D341Med (cell line): ENCODE measurements around the gene SP6.

Source experiments
- DNase-seq: peaks from one replicate; pipeline ENCODE4 v3.0.0; 2012; ENCODE audit warnings: low spot score

The SP6 gene

DNA sequence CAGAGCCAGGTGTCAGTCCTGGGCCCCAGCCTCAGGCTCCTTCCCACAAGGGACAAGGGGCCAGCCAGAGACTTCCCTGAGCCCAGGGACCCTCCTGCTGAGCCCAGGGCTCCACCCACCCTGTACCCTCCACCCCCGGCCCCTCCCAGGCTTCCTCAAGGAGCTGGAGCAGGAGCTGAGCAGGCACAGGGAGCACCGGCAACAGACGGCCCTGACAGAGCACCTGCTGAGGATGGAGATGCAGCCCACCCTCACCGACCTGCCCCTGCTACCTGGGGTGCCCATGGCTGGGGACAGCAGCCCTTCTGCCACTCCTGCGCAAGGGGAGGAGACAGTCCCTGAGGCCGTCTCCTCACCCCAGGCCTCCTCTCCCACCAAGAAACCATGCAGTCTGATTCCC, 14.4 kb downstream of the SP6 start:
- DNase-seq: no peak

DNA sequence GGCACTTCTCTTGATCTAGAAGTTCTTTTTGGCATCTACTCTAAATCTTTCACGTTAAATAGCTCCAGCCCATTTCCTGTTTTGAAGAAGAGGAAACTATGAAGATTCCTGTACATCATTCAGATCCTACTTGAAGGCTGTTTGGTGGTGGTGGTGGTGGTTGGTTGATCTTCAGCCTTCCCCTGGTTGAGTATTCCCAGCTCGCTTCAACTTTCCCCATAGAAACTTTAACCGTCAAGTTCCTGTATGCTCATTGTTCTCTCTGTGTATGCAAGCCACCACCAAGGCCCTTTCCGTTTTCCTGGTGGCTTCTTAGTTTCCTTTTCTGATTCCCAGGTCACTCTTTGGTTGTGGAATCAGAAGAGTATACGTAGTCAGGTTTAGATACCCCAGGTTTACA, 16.2 kb downstream of the SP6 start:
- DNase-seq: no peak

DNA sequence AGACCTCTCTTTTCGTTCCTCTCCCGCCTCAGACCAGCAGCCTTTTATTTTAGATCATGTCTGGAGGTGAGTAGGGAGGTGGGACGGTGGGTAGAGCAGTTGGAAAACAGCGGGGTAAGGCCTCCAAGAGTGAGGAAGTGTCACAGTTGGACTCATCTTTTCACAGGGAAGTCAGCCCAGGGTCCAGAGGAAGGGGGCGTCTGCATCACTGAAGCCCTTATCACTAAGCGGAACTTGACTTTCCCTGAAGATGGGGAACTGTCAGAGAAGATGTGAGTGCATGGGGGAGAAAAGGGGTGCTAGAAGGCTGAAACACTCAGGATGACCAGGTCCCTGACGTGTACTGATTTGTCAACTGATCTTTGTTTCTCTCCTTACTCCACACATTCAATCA, 19.0 kb downstream of the SP6 start:
- no peak for DNase-seq

DNA sequence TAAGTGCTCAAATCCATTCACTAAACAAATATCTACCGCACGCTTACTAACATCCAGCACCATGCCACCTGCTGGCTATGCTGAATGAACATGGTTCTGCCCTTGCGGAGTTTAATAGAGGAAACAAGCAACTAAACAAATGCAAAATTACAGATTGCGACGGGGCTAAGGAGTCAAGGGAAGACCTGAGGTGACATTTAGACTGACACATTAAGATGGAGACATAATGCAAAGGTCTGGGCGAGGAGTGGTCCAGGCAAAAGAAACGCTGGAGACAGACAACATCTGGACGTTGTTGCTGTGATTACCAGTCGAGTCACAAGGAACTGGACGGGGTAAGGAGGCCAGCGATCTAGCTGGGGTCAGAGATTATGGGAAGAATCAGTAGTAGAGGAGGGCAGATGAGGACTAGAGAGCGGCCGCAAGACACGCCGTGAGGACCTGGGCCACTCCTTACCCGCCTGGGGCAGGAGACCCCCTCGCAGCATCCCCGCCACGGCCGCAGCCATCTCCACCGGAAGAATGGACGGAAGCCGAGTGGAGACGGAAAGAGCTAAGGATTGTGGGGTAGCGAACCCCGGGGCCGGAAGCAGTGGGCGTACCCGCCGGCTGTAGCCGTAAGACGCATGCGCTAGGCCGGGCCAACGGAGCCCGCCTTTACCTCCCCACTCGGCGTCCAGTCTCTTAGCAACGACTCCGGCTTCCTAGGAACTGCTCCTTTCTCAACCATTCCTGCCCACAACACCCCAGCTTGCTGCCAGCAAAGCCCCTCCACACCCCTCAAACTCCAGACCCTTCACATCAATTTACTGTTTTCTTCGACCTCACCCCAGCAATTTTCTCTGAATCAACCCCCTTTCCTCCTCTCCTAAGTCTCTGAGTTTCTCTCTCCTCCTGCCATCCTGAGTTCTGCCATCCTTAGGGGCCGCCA, 19.7 kb downstream of the SP6 start, which contains the start of the genes LRRC46 and MRPL10:
Gene LRRC46, plus strand, starts transcription at position 668 of the 931 bp plus-strand sequence. CDS start 320 bp downstream, outside the sequence.
Gene MRPL10, minus strand, starts transcription at position 539 of the 931 bp plus-strand sequence. Its CDS starts 30 bp downstream, at position 509.
- peak; percentile 100 for DNase-seq

DNA sequence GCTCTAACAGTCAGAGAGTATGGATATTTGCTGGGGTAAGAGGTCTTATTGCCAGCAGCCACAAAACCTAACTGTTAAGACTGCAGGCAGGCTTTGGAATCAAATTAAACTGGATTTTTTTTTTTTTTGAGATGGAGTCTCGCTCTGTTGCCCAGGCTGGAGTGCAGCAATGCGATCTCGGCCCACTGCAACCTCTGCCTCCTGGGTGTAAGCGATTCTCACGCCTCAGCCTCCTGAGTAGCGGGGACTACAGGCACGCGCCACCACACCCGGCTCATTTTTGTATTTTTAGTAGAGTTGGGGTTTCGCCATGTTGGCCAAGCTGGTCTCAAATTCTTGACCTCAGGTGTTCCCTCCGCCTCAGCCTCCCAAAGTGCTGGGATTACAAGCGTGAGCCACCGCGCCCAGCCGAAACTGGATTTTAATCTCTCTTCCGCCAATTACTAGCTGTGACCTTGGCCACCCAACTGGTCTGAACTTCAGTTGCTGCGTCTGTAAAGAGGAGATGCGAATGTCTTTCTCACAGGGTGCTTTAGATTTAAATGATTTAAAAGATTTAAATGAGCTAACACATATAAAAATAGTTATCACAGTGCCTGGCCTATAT, 20.5 kb downstream of the SP6 start:
- DNase-seq: no peak

DNA sequence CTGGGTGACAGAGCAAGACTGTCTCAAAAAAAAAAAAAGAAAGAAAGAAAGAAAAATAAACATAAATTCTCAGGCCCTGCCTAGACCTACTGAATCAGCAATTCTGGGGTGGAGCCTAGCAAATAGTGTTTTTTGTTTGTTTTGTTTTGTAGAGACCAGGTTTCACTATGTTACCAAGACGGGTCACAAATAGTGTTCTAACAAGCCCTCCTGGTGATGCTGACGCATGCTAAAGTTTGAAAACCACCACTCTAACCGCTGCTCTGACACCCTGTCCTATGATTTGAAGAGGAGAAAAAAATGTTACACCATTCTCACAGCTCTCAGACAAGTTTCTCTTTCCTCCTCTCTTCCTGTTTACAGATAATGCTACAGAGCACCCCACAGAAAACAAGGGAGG, 21.1 kb downstream of the SP6 start:
- DNase-seq: no peak

- no peak for DNase-seq
These were observed 27.4 kb downstream of the SP6 start for GRCh38 chr17:47823519-47823918.

- no peak for DNase-seq
These were observed 28.2 kb downstream of the SP6 start for GRCh38 chr17:47822785-47823184.

DNA sequence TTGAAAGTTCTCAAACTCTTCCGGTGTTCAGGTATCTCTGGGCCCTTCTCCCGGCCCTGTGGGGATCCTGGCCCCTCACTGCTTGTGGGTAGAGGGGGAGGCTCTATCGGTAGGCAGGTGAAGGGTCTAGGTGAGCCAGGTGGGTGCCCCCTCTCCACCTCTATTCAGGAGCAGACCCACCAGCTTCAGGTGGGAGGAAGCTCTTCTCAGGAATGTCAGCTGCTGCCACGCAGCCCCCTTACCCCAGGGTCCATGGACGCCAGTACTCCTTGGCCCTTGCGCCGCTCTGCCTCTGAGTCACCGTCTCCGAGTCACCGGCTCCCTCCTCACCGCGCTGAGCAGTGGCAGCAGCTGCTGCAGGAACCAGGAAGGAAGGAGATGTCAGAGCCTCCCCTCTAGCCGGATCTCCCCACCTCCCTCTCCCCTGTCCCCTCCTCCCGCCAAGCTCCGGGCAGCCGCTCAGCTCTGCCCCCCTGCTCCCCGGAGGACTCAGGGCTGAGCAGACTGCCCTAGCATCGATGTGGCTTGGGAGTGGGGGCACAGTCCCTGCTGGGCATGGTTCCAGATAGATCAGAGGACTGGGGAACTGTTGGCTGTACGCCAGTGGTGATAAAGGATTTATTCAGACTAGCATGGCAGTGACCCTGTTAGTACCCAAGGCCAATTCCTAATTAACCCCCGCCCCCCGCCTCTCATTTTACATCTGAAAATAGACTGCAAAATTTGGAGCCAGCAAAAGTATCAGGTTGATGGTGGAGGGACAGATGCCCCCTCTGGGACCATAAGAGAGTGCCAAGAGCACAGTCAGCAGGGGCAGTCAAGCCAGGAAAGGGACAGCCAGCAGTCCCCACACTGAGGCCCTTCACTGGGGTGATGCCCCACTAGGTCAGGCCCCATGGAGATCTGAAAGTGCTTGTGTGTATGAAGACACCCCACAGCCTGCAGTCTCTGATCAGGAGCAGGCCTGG, 29.3 kb downstream of the SP6 start, which contains the start of gene OSBPL7:
Gene OSBPL7, minus strand, starts transcription at position 371 of the 968 bp plus-strand sequence. CDS start 1,516 bp downstream, outside the sequence.
- DNase-seq: peak; percentile 94

DNA sequence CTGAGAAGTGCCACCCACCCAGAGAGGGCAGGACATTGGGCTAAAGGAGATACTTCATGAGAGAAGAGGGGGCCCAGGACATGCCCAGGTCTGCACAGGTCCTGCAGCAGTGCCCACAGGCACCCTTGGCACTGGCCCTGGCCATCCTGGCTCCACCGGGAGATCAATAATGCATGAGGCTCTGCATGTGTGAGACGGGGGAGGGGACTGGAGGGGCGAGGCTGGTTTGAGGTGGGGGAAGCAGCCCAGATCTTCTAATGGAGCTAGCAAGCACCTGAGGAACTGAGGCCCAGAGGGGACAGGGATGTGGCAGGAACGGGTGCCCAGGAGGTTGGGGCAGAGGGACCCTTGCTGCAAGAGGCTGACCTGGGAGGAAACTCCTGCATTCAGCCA, 29.9 kb downstream of the SP6 start:
- DNase-seq: no peak

DNA sequence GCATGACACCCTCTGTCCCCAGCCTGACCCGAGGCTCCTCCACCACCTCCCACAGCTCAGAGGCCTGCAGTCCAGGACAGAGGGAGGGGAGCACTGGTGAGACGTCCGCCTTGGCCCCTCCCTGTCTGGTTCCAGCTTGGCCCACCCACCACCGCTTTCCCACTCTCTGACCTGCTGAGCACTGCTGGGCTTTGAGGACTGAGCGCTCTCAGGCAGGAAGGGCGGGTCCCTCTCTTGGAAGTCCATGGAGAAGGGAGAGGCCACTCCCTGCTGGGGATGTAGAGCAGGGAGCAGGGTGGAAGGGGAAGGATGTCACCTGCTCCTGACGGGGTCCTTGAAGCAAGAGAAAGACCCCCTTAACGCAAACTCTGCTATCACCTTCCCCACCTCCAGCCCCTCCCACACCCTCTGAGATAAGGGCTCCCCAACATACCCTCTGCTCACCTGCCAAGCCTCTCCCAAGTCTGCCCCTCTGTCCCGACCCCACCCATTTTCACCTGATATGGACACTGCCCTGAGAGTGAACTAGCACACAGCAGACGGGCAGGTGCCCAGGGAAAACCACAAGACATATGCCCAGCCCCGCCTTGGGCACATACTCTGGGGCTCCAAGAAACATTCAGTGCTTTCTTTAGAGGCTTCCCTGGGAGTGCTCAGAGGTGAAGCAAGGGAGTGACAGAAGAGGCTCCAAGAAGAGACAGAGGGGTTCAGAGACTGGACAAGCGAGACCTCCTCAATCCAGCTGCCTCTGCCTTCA, 30.8 kb downstream of the SP6 start:
- DNase-seq: no peak

DNA sequence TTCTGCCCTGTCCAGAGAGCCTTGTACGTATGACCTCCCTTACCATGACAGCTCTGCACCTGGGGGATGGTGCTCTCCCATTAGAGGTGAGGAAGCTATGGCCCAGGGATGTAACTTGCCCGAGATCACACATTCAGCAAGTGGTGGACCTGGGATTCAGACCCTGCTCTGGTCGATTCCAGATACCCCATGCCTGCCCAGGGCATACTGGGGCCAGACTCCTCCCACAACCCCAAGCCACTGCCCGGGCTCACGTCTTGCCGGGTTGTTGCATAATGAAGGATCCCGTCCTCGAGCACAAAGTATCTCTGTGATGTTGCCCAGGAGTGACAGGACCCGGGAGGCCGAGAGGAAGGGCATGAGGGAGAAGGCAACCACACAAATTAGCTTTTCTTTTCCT, 31.5 kb downstream of the SP6 start:
- no peak for DNase-seq

GRCh38 chr17:47818002-47818695, 32.8 kb downstream of the SP6 start:
- DNase-seq: no peak

DNA sequence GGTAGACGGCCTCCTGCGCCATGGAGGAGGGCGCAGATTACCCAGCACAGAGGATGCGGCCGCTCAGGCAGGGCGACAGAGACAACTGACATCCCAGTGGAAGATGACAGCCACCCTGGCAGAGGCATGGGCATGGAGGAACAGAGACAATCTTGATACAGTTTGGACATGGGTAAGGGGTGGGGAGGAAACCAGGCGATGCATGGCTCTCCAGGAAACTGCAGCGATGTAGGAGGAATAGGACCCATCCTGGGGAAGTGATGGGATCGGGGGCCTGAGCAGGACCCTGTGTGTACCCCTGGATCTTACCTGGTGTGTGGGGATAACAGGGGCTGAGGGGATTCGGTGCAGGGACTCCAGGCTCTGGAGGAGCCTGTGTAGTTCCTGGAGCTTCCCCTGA, 34.0 kb downstream of the SP6 start:
- no peak for DNase-seq

DNA sequence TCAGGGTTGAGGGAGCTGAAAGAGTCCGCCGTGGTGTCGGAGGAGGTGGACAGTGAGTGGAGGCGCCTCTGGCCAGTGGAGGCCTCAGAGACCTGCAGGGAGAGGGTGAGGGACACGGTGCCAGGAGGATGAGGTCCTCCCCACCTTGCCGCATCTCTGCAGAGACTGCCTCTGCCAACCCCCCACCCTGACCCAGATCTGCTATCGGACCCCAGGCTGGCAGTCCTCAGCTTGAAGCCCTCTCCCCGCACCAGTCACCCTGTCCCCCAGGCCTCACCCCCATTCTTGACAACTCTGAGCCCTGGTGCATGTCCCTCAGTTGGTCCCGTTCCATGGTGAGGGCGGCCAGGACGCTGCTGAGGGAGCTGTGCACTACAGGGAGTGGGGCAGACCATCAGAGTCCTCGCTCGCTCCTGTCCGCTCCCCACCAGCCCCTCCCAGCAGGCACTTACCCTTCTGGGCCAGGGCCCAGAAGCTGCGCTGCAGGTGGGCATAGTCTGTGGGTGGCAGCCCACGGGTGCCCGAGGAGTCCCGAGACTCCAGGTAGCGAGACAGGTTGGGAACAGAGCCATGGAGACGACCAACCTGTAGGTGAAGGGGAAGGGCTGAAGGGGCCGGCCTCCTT, 34.7 kb downstream of the SP6 start:
- no peak for DNase-seq

GRCh38 chr17:47815106-47815918, 35.7 kb downstream of the SP6 start:
- no peak for DNase-seq

- no peak for DNase-seq
These were observed 37.4 kb downstream of the SP6 start for GRCh38 chr17:47813512-47814031.

DNA sequence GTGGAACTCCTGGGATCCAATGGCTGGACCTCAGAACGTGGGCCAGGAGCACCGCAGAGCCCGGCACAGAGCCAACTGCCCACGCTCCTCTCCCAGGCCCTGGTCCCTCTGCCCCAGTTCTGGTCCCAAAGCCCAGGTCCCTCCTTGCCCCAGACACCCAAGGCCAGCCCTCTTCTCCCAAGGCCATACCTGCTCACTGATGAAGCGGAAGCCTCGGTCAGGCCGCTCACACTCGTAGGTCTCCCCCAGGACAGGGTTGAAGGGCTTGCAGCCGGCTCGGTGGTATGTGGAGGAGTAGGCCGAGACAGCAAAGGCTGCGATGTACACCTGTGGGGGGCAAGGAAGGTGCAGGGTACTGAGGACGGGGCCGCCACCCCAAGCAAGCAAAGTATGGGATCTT, 37.9 kb downstream of the SP6 start:
- no peak for DNase-seq
